Measurements from ENCODE around the gene PPP2R5C. TPM values are rescaled to one million over a fixed set of nuclear protein-coding genes. Genes with fewer than 3 reads are reported as not detected.
A peak's percentile ranks its signal among the peaks of the same experiment; 100 is the strongest.

PPP2R5C gene
- total RNA-seq, 1 experiment from 2014 or later = 93.0 TPM

GRCh38 chr14:101857226-101857625, 95.7 kb downstream of the PPP2R5C start:
- Histone ChIP-seq H2BK120ac (ENCODE audit: low read depth, low read length, poor library complexity, severe bottlenecking) (no peak overlapping the region), H3K9ac (ENCODE audit: extremely low read depth, insufficient read length, low read length) (no peak overlapping the region), H3K4me2 (ENCODE audit: insufficient read depth, insufficient read length, low read length) (no peak overlapping the region), H3K18ac (ENCODE audit: insufficient read length, low read depth, low read length) (no peak overlapping the region), H2BK20ac (ENCODE audit: low read depth, low read length, poor library complexity, severe bottlenecking) (no peak overlapping the region), H4K8ac (replicated peaks; ENCODE audit: insufficient read length, low read depth, low read length) (no peak overlapping the region), H3K27ac (ENCODE audit: insufficient read length, low read depth, low read length) (no peak overlapping the region), H3K23me2 (ENCODE audit: insufficient read length, low read depth, low read length, poor library complexity, severe bottlenecking) (no peaks in the 10 kb centered on the region), H3K79me2 (ENCODE audit: insufficient read depth, low read length) (no peaks in the 10 kb centered on the region), H3T11ph (ENCODE audit: low read length) (no peak overlapping the region), H3K27me3 (ENCODE audit: insufficient read depth, low read length) (no peaks in the 10 kb centered on the region), H3K79me1 (ENCODE audit: insufficient read depth, low read depth, low read length, poor library complexity, severe bottlenecking) (peaks cover 6% of the 10 kb centered on the region), H4K91ac (ENCODE audit: insufficient read length, low read depth, low read length) (no peak overlapping the region), H3K4ac (ENCODE audit: low read depth, low read length) (no peak overlapping the region), H2AK5ac (ENCODE audit: insufficient read length, low read length) (no peak overlapping the region), H3K4me1 (ENCODE audit: insufficient read depth, low read length) (no peaks in the 10 kb centered on the region), H2BK15ac (ENCODE audit: low read depth, low read length) (no peak overlapping the region), H3K56ac (ENCODE audit: insufficient read length, low read depth, low read length) (no peak overlapping the region), H2BK12ac (ENCODE audit: insufficient read length, low read depth, low read length) (no peak overlapping the region), H4K5ac (ENCODE audit: insufficient read length, low read depth, low read length) (no peak overlapping the region), H3K14ac (ENCODE audit: insufficient read depth, low read length) (no peak overlapping the region), H3K23ac (ENCODE audit: insufficient read length, low read depth, low read length) (no peak overlapping the region), H3K9me3 (ENCODE audit: control insufficient read depth, low read depth, low read length) (no peaks in the 10 kb centered on the region), H2AFZ (ENCODE audit: low read length) (no peak overlapping the region), H4K20me1 (ENCODE audit: control insufficient read depth, insufficient read depth, insufficient read length) (no peaks in the 10 kb centered on the region), H2BK5ac (ENCODE audit: insufficient read length, low read length) (no peak overlapping the region)
- H3K27me3 Mint-ChIP-seq (ENCODE audit: low read depth) = no peaks in the 10 kb centered on the region
- no peak overlapping the region for H3K4me3 Mint-ChIP-seq
- peaks cover 4 to 6% of the 10 kb centered on the region in 2 experiments; a peak in 3 of 4 replicates for H3K4me1 Mint-ChIP-seq
- H3K27ac Mint-ChIP-seq = no peak overlapping the region
- H3K36me3 Mint-ChIP-seq (ENCODE audit: insufficient read depth in 1 of 3, low read depth in 3 of 3) = peaks cover 0 to 18% (median 4%) of the 10 kb centered on the region in 3 experiments; a peak in 4 of 7 replicates
- DNase-seq = peak; percentile 56
- TF ChIP-seq, protein P1, sequence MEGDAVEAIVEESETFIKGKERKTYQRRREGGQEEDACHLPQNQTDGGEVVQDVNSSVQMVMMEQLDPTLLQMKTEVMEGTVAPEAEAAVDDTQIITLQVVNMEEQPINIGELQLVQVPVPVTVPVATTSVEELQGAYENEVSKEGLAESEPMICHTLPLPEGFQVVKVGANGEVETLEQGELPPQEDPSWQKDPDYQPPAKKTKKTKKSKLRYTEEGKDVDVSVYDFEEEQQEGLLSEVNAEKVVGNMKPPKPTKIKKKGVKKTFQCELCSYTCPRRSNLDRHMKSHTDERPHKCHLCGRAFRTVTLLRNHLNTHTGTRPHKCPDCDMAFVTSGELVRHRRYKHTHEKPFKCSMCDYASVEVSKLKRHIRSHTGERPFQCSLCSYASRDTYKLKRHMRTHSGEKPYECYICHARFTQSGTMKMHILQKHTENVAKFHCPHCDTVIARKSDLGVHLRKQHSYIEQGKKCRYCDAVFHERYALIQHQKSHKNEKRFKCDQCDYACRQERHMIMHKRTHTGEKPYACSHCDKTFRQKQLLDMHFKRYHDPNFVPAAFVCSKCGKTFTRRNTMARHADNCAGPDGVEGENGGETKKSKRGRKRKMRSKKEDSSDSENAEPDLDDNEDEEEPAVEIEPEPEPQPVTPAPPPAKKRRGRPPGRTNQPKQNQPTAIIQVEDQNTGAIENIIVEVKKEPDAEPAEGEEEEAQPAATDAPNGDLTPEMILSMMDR (conservative IDR thresholded peaks at IDR 0.05) = no peak
- no peaks in the 10 kb centered on the region for H3K9me3 Mint-ChIP-seq
- WGBS (ENCODE audit: extremely low coverage, insufficient read length, low lambda C conversion rate) = no CpG with 5 or more reads among the region's 1 CpG
